ENCODE measurements around the gene LRTM2.

Gene LRTM2

GRCh38 chr12:1842905-1843640, 22.7 kb downstream of the LRTM2 start:
- no peak for DNase-seq

DNA sequence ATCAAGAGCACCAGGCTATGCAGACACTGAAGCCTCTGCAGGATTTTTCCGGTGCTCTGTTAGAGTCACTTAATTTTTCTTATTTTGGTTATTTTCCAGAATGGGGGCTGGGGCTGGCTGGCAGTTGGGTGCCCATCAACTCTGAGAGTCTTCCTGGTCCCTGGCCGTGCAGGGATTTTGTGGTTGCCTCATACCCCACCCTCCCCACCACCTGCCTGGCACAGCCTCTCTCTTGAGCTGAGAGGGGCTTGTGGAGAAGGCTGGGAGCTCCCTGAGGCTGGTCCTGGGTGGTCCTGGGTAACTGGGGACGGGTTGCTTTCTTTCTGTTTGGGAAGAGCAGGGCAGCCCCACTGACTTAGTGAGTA, 23.3 kb downstream of the LRTM2 start:
- DNase-seq, result no peak

DNA sequence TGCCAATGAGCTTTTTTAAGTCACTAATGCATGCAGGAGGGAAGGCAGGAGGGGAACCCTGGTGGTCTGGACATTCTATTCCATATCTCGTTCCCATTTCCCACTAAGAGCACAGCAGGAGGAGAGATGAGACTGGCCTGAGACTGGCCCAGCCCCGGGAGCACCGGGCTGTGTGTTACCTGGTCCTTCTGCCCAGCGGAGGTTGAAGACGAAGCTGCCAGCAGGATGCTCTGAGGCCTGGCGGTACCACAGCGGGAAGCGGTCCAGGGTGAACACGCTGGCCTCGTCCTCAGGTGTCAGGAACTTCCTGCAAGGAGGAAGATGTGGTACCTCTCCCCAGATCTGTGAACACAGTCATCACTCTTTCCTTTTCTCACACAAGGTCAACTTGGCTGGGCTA, 23.9 kb downstream of the LRTM2 start:
- no peak for DNase-seq

DNA sequence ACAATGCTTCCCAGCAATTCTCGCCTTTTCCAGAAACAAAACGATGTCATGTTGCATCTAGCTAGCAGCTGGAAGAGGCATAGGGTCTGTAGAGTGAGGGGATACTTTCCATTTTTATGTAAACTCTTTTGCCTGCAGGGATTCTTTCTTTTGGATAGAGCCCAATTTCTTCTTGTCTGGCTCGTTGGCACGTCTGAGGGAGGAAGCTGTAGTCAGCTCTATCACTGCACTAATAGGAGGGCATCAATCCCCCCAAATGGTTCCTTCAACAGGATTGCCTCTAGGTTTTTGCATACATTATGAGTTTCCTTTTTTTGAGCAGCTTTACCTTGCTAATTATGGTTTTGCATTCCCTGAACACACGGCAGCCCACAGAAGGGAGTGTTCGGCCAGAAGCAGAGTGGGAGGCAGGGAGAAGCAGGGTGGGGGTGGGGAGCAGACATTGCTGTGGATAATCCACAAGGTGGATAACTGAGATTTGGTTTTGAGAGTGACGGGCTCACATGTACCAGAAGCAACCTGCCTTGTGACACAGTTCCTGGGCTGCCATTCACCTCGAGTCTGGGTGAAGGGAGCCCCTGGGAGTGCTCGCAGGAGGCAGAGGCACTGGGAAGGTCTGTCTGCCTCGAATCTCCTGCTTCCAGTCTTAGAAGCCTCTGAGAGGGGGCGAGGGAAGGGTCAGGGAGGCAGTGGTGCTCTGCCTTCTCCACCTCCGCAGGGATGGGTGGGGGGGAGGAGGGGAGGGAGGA, 24.5 kb downstream of the LRTM2 start:
- no peak for DNase-seq

- no peak for DNase-seq
These were observed 25.1 kb downstream of the LRTM2 start for GRCh38 chr12:1845427-1845826.

DNA sequence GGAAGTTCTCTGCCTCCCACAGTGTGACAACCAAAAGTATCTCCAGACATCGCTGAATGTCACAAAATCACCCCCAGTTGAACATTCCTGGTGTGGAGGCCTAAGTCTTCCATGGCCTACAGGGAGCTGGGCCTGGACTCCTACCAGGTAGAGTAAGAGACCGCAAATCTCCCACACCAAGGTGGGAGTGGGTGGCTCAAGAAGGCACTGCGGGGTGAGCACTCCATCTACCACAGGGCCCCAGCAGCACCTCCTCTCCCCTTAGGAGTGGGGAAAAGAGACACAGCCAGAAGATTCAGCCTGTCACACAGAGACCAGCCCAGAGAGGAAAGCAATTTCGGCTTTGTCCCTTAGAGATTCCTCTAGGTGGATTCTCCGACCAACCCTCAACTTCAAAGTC, 25.5 kb downstream of the LRTM2 start:
- DNase-seq, result no peak

DNA sequence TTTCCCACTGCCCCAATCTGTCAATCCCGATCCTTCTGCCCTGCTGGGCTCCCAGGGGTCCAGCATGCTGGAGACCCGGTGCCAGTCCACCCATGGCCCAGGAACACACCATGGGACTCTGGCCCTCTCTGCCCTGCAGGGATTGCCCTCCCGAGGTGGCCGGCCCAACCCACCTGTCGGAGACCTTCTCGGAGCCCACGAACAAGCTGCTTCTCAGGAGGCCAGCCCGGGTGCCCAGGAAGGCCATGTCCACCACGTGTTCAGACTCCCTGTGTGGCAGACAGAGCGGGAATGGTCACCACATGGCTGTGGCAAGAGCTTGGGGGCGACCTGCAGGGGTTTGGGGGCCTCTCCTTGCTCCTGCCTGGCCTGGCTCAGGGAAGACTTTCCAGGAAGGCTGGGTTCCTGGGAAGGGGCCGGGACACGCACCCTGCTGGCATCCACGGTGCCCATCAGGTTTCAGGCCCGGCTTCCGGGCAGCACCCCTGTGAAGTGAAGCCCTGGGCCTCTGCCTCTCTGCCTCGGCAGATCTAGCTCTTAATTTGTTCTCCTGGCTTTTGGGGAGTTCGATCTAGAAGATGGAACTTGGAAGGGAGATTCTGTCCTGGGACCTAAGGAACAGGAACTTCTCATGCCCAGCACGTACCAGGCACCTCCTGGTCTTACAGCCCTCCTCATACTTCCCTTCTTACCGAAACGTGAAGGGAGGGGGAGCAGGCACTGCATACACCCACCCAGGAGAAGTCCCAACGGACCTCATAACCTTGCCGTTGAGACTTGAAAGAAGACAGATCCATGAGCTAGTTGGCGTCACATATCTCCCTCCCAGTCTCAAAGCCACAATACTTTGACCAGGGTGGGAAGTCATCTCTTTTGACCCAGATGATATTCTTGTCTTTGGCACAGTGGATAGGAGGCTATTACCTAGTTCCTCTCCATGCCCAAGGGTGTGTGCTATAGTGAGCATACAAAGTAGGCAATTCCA, 26.3 kb downstream of the LRTM2 start:
- DNase-seq, result no peak

DNA sequence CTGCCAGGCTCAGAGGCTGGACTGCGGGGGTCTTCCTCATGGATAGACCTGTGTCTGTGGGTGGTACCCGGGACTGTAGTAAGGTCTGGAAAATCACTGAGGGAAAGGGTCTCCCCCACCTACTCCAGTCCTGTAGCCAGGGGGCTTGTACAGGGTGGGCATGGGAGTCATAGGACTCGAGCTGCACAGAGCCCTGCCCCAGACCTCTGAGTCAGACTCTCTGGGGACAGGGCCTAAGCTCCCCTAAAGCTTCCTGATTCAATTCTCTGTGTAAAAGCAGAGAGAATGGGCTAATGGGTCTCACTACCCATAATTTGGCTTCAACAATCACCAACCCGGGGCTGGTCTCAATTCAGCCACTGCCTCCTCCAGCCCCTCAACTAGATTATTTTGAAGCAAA, 27.0 kb downstream of the LRTM2 start:
- no peak for DNase-seq

DNA sequence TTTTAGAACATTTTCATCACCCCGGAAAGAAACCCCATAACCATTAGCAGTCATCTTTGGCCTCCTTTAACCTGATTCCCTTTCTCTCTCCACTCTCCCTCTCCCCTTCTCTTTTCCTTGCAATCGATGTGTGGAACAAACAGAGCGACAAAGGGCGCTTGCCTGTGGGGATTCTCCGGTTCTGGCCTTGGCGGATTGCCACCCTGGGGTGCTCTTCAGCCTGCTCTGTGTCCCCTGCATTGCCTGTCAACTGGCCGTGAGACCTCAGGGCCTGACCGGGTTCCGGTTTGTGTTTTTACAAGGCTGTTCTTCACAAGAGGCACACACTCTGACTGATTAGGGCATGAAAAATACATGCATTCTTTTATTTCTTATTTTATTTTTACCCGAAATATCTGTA, 27.8 kb downstream of the LRTM2 start:
- no peak for DNase-seq

DNA sequence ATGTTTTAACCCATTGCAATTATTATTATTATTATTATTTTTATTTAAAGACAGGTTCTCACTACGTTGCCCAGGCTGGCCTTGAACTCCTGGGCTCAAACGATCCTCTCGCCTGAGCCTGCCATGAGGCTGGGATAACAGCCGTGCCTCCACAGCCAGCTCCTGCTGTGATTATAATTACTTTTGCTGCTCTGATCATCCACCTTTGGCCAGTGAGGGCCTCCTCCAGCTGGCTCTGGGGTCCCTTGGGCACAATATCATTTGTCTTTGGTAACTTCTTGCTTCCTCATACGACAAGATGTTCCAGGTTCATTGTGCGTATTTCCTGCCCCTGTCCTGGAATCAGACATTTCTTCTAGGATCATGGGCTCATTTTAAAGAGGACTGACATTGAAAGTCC, 28.4 kb downstream of the LRTM2 start:
- DNase-seq, result no peak

DNA sequence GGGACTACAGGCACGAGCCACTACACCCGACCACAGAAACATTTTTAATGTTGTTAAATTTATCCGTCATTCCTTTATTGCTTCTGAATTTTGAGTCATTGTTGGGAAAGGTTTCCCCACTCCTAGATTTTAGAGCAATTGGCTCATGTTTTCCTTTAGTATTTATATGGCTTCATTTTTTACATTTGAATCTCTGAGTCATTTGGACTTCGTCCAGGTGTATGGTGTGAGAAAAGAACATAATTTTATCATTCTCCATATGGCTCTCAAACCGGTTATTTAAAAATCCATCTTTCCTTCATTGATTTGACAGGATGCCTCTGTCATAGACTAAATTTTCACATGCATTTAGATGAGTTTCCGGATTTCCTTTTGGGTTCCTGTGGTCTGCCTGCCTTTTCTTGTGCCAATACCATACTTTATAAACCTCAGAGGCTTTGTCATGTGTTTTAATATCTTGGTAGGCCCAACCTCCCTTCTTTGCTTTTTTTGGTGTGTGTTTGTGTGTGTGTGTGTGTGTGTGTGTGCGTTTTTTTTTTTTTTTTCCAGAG, 30.9 kb downstream of the LRTM2 start:
- no peak for DNase-seq

- DNase-seq, result no peak
These were observed 31.7 kb downstream of the LRTM2 start for GRCh38 chr12:1852076-1852475.

- DNase-seq, result no peak
These were observed 33.4 kb downstream of the LRTM2 start for GRCh38 chr12:1853716-1854115.

- DNase-seq, result no peak
These were observed 34.9 kb downstream of the LRTM2 start for GRCh38 chr12:1855241-1855640.

GRCh38 chr12:1857086-1857485, 36.7 kb downstream of the LRTM2 start:
- DNase-seq, result no peak

GRCh38 chr12:1857821-1858220, 37.5 kb downstream of the LRTM2 start:
- DNase-seq, result no peak

GRCh38 chr12:1858456-1858855, 38.1 kb downstream of the LRTM2 start:
- no peak for DNase-seq

DNA sequence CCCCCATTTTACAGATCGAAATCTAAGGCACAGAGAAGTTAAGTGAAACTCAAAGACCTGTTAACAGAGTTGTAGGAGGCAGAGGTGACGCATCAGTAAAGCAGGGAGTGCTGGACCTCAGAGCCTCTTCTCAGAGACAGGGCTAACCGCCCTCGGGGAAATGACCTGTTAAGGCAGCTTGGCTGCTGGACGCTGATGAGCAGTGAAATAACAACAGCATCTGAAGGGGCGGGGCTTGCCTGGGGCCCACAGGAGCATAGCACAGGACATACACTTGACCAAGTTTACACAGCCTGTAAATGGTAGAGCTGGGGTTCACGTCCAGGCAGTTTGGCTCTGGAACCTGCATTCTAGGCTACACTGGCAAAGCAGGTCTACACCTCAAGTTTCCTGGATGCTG, 39.3 kb downstream of the LRTM2 start:
- DNase-seq, result no peak

DNA sequence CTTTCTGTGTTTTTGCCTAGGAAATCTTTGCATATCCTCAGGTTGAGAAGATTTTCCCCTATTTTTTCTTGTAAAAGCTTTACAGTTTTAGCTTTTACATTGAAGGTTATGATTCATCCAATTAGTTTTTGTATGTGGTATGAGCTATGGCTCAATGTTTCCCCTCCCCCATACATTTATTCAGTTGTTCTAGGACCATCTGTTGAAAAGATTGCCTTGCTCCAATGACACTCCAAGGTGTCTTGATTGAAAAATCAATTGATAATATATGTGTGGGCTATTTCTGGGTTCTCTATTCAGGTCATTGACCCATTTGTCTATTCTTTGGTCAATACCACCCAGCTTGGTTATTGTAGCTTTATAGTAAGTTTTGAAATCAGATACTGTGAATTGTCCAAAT, 42.6 kb downstream of the LRTM2 start:
- DNase-seq, result no peak

GRCh38 chr12:1863823-1864222, 43.5 kb downstream of the LRTM2 start:
- no peak for DNase-seq

DNA sequence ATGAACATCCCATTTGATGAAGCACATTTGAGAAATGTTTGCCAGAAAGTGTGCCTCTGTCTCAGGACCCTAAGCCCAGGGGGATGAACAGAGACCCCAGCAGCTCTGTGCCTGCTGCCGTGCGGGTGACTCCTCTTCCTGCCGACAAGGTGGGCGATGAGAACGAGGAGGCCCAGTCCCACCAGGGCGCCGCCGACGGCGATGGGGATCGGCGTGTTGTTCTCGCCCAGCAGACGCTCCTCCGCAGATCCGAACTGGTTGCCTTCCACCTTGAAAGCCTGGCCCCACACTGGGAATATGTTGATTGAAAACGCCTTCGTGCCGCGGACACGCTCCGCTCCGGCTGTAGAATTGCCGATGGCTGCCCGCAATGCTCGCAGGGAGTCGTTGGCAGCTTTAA, 44.1 kb downstream of the LRTM2 start:
- DNase-seq, result no peak

- no peak for DNase-seq
These were observed 44.5 kb downstream of the LRTM2 start for GRCh38 chr12:1864867-1865266.

Data from right kidney (tissue), 1 donor.